ENCODE data around the gene SFI1.

GRCh38 chr22:31631436-31631835 lies 135.1 kb downstream of the SFI1 start:
- TF ChIP-seq CTCF (IDR thresholded peaks at IDR 0.05), result no peak
- TF ChIP-seq POLR2A (IDR thresholded peaks at IDR 0.05), result no peak

Measured in heart left ventricle (tissue), 13 donors.